K562 (cell line): ENCODE results near the gene DNAJB7. TPM values are rescaled to one million over a fixed set of nuclear protein-coding genes. Genes with fewer than 3 reads are reported as not detected.
A peak's percentile ranks its signal among the peaks of the same experiment; 100 is the strongest.

Experiments used
- CBX8 ChIP-seq: fragments of 200-600 bp; sonication (generic); IDR thresholded peaks from 2 replicates; pipeline ENCODE4 v1.6.1; 2012; ENCODE audit warnings: borderline replicate concordance, mixed run types, low read depth, mild to moderate bottlenecking, moderate library complexity, mixed read lengths, low read length, control low read depth, inconsistent platforms; ENCODE audit not compliant: poor library complexity, severe bottlenecking; ENCODE audit errors: extremely low read depth
- IRF2 ChIP-seq: sonication (generic); formaldehyde crosslinking; IDR thresholded peaks from 2 replicates; pipeline ENCODE4 v1.8.1; 2022; ENCODE audit warnings: mild to moderate bottlenecking, missing genetic modification reagents
- KDM1A ChIP-seq, 2 experiments: fragments of 450-650 bp; IDR thresholded peaks; 2 replicates each; pipeline ENCODE4 v1.6.1; 2016; ENCODE audit warnings: mild to moderate bottlenecking in 2 of 2
- KLF16 ChIP-seq: IDR thresholded peaks from 2 replicates; pipeline ENCODE4 v1.6.1; 2016; ENCODE audit warnings: antibody characterized with exemption
- NFE2L1 ChIP-seq: fragments of 450-650 bp; IDR thresholded peaks from 2 replicates; pipeline ENCODE4 v1.6.1; 2016; ENCODE audit warnings: missing genetic modification characterization, low read depth, mild to moderate bottlenecking, missing compliant biosample characterization, moderate library complexity, borderline replicate concordance
- RBFOX2 ChIP-seq: fragments of 200-400 bp; formaldehyde crosslinking; IDR thresholded peaks from 2 replicates; pipeline ENCODE4 v1.6.1; 2017; ENCODE audit warnings: low read depth, mild to moderate bottlenecking, low read length, moderate library complexity
- RBM14 ChIP-seq: fragments of 200-400 bp; formaldehyde crosslinking; IDR thresholded peaks from 2 replicates; pipeline ENCODE4 v1.6.1; 2018; ENCODE audit warnings: low read depth, mild to moderate bottlenecking, low read length, moderate library complexity, borderline replicate concordance; ENCODE audit not compliant: insufficient read depth
- RBM34 ChIP-seq: fragments of 200-400 bp; formaldehyde crosslinking; IDR thresholded peaks from 2 replicates; pipeline ENCODE4 v1.6.1; 2018; ENCODE audit warnings: low read length, borderline replicate concordance; ENCODE audit not compliant: insufficient read depth
- SRSF9 ChIP-seq: fragments of 200-400 bp; formaldehyde crosslinking; IDR thresholded peaks from 2 replicates; pipeline ENCODE4 v1.6.1; 2017; ENCODE audit warnings: low read depth, low read length, borderline replicate concordance
- TAF1 ChIP-seq: IDR thresholded peaks from 2 replicates; pipeline ENCODE4 v1.6.1; 2011; ENCODE audit warnings: mild to moderate bottlenecking, low read length, moderate library complexity; ENCODE audit not compliant: insufficient read depth, control insufficient read depth, severe bottlenecking; ENCODE audit errors: extremely low read depth
- TBL1XR1 ChIP-seq, 2 experiments: IDR thresholded peaks; 2 replicates each; pipeline ENCODE4 v1.6.1; 2012; ENCODE audit warnings: improper control_type of control experiment in 2 of 2, low read length in 2 of 2, mild to moderate bottlenecking in 1 of 2
- TRIM28 ChIP-seq: fragments of 450-650 bp; IDR thresholded peaks from 2 replicates; pipeline ENCODE4 v1.6.1; 2017
- ZNF239 ChIP-seq: fragments of 250-450 bp; sonication (Bioruptor Pico); IDR thresholded peaks from 2 replicates; pipeline ENCODE4 v1.4.0; 2020; ENCODE audit warnings: mild to moderate bottlenecking
- polyA plus RNA-seq, 8 experiments: library from polyadenylated mRNA; depleted of rRNA in 4 of 8; stranded (reverse) in 5 of 8; unstranded in 3 of 8; fragments of >200 nt; fragmentation: Nextera tagmentation in 2 of 8; fragmentation: Illumina TruSeq in 1 of 8; extraction: Ambion mirVana in 2 of 8; extraction: Trizol in 1 of 8; gene quantifications; 2 replicates each; pipeline versions ENCODE4 v1.2.1 to v1.2.3, GENCODE V29; 2011 to 2014; ENCODE audit warnings: inconsistent platforms in 1 of 8, missing spikeins in 1 of 8
- total RNA-seq, 7 experiments: library from RNA; depleted of rRNA in 6 of 7; stranded (reverse); fragments of >200 nt in 6 of 7; fragmentation: Illumina TruSeq in 2 of 7; extraction: Trizol in 2 of 7; gene quantifications; 2 replicates each; pipeline versions ENCODE4 v1.2.1 to v1.2.3, GENCODE V29; 2011 to 2021; ENCODE audit warnings: low replicate concordance in 1 of 7
- TF ChIP-seq, protein P1 (sequence below): fragments of 250-450 bp; sonication (Bioruptor Pico); IDR thresholded peaks from 2 replicates; pipeline ENCODE4 v1.4.0; 2020
- TF ChIP-seq, protein P2 (sequence below): fragments of 250-450 bp; sonication (Bioruptor Pico); IDR thresholded peaks from 2 replicates; pipeline ENCODE4 v1.4.0; 2020
- TF ChIP-seq, protein P3 (sequence below): sonication (generic); formaldehyde crosslinking; IDR thresholded peaks from 2 replicates; pipeline ENCODE4 v1.8.1; 2023; ENCODE audit warnings: mild to moderate bottlenecking, missing genetic modification reagents
- TF ChIP-seq, protein P4 (sequence below): sonication (generic); formaldehyde crosslinking; IDR thresholded peaks from 2 replicates; pipeline ENCODE4 v1.8.0; 2022; ENCODE audit warnings: missing genetic modification reagents, mild to moderate bottlenecking, moderate library complexity, borderline replicate concordance

DNAJB7 gene
- total and polyA plus RNA-seq, 9 of the 15 experiments (the other 6 are each of a cell fraction or from before 2014, with no cell fraction given) = 0.13 to 0.21 TPM; not detected in 7

DNA sequence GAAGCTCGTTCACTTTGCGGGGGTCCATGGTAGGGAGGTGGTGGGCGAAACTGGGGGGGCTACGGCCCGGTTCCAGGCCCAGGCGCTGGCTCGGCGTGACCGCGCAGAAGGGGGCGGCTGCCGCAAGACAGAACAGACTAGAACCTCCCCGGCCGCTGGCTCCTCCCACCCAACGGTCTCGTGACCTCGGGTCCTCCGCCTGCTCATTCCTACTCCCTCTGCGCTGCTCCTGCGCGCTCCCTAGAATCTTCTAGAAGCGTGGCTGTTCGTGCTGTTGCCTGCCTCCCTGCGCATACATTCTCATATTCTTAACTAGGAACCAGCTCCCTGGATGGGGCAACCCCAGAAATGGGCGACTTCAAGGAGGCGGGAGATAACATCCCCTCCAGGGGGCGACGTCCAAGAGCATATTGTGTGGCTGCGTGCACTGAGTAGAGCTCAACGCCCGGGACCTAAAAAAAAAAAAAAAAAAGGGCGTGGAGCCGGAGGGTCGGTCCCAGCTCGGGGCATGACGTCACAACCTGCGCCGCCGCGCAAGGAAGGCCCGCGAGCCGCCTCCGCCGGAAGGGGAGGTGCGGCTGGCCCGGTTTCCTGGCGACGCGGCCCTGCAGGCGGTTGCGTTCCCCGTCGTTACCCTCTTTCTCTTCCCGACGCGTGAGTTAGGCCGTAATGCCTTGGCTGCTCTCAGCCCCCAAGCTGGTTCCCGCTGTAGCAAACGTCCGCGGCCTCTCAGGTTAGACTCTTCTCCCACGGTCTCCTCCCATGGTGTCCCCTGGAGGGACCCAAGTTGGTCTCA, 5.2 kb downstream of the DNAJB7 start, which contains the start of the genes ST13 and XPNPEP3 (continued):
- TF ChIP-seq SRSF9 = no peak
- TF ChIP-seq, protein P1, sequence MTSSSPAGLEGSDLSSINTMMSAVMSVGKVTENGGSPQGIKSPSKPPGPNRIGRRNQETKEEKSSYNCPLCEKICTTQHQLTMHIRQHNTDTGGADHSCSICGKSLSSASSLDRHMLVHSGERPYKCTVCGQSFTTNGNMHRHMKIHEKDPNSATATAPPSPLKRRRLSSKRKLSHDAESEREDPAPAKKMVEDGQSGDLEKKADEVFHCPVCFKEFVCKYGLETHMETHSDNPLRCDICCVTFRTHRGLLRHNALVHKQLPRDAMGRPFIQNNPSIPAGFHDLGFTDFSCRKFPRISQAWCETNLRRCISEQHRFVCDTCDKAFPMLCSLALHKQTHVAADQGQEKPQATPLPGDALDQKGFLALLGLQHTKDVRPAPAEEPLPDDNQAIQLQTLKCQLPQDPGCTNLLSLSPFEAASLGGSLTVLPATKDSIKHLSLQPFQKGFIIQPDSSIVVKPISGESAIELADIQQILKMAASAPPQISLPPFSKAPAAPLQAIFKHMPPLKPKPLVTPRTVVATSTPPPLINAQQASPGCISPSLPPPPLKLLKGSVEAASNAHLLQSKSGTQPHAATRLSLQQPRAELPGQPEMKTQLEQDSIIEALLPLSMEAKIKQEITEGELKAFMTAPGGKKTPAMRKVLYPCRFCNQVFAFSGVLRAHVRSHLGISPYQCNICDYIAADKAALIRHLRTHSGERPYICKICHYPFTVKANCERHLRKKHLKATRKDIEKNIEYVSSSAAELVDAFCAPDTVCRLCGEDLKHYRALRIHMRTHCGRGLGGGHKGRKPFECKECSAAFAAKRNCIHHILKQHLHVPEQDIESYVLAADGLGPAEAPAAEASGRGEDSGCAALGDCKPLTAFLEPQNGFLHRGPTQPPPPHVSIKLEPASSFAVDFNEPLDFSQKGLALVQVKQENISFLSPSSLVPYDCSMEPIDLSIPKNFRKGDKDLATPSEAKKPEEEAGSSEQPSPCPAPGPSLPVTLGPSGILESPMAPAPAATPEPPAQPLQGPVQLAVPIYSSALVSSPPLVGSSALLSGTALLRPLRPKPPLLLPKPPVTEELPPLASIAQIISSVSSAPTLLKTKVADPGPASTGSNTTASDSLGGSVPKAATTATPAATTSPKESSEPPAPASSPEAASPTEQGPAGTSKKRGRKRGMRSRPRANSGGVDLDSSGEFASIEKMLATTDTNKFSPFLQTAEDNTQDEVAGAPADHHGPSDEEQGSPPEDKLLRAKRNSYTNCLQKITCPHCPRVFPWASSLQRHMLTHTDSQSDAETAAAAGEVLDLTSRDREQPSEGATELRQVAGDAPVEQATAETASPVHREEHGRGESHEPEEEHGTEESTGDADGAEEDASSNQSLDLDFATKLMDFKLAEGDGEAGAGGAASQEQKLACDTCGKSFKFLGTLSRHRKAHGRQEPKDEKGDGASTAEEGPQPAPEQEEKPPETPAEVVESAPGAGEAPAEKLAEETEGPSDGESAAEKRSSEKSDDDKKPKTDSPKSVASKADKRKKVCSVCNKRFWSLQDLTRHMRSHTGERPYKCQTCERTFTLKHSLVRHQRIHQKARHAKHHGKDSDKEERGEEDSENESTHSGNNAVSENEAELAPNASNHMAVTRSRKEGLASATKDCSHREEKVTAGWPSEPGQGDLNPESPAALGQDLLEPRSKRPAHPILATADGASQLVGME (CRISPR knock-in tag) = no peak
- TF ChIP-seq IRF2 = no peak
- 0 out of 4 replicates have a peak, but pooled peaks of 1 of the 2 experiments have one; percentile 13 for TF ChIP-seq TBL1XR1 (IDR thresholded peaks at IDR 0.05; ENCODE audit: low read length in 2 of 2)
- TF ChIP-seq, protein P2, sequence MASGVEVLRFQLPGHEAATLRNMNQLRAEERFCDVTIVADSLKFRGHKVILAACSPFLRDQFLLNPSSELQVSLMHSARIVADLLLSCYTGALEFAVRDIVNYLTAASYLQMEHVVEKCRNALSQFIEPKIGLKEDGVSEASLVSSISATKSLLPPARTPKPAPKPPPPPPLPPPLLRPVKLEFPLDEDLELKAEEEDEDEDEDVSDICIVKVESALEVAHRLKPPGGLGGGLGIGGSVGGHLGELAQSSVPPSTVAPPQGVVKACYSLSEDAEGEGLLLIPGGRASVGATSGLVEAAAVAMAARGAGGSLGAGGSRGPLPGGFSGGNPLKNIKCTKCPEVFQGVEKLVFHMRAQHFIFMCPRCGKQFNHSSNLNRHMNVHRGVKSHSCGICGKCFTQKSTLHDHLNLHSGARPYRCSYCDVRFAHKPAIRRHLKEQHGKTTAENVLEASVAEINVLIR (CRISPR knock-in tag) = peak; percentile 89
- TF ChIP-seq TAF1 = peak; percentile 62
- TF ChIP-seq ZNF239 = no peak
- no peak for TF ChIP-seq KDM1A (IDR thresholded peaks at IDR 0.05)
- TF ChIP-seq KLF16 = no peak
- TF ChIP-seq RBM14 = no peak
- no peak for TF ChIP-seq TRIM28
- no peak for TF ChIP-seq RBM34
- TF ChIP-seq, protein P3, sequence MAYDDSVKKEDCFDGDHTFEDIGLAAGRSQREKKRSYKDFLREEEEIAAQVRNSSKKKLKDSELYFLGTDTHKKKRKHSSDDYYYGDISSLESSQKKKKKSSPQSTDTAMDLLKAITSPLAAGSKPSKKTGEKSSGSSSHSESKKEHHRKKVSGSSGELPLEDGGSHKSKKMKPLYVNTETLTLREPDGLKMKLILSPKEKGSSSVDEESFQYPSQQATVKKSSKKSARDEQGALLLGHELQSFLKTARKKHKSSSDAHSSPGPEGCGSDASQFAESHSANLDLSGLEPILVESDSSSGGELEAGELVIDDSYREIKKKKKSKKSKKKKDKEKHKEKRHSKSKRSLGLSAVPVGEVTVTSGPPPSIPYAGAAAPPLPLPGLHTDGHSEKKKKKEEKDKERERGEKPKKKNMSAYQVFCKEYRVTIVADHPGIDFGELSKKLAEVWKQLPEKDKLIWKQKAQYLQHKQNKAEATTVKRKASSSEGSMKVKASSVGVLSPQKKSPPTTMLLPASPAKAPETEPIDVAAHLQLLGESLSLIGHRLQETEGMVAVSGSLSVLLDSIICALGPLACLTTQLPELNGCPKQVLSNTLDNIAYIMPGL (CRISPR knock-in tag) = no peak
- no peak for TF ChIP-seq CBX8
- TF ChIP-seq NFE2L1 (tag) = no peak
- TF ChIP-seq, protein P4, sequence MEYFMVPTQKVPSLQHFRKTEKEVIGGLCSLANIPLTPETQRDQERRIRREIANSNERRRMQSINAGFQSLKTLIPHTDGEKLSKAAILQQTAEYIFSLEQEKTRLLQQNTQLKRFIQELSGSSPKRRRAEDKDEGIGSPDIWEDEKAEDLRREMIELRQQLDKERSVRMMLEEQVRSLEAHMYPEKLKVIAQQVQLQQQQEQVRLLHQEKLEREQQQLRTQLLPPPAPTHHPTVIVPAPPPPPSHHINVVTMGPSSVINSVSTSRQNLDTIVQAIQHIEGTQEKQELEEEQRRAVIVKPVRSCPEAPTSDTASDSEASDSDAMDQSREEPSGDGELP = peak; percentile 72; the same call in 1 of the 2 replicates
- peak; percentile 87 for TF ChIP-seq RBFOX2
